Measurements from ENCODE around the gene ARHGEF1. TPM values are rescaled to one million over a fixed set of nuclear protein-coding genes. Genes with fewer than 3 reads are reported as not detected.
A peak's percentile ranks its signal among the peaks of the same experiment; 100 is the strongest.

The ARHGEF1 gene, protein sequence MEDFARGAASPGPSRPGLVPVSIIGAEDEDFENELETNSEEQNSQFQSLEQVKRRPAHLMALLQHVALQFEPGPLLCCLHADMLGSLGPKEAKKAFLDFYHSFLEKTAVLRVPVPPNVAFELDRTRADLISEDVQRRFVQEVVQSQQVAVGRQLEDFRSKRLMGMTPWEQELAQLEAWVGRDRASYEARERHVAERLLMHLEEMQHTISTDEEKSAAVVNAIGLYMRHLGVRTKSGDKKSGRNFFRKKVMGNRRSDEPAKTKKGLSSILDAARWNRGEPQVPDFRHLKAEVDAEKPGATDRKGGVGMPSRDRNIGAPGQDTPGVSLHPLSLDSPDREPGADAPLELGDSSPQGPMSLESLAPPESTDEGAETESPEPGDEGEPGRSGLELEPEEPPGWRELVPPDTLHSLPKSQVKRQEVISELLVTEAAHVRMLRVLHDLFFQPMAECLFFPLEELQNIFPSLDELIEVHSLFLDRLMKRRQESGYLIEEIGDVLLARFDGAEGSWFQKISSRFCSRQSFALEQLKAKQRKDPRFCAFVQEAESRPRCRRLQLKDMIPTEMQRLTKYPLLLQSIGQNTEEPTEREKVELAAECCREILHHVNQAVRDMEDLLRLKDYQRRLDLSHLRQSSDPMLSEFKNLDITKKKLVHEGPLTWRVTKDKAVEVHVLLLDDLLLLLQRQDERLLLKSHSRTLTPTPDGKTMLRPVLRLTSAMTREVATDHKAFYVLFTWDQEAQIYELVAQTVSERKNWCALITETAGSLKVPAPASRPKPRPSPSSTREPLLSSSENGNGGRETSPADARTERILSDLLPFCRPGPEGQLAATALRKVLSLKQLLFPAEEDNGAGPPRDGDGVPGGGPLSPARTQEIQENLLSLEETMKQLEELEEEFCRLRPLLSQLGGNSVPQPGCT
- total RNA-seq, result 100 to 1,000 TPM in 1 of 2 donors, 10 to 100 TPM in 1; 89.9 to 116 TPM
- polyA plus RNA-seq (2013, experiment 1 of 2), result 48.7 TPM
- 35.1 TPM for polyA plus RNA-seq (2013, experiment 2 of 2)
- long read RNA-seq, experiment 1, partial matches to known transcripts, result 16 of 22 reads
- long read RNA-seq, experiment 1, other reads (novel, unspliced or antisense), result 4 of 22 reads
- long read RNA-seq, experiment 2, transcript ARHGEF1-203 (29 exons, 3,243 nt), result major isoform, 40 of 118 reads
- long read RNA-seq, experiment 2, transcript ARHGEF1-202 (28 exons, 3,091 nt), result minor isoform, 16 of 118 reads
- long read RNA-seq, experiment 2, transcript ARHGEF1-201 (29 exons, 3,171 nt), result minor isoform, 23 of 118 reads
- long read RNA-seq, experiment 2, partial matches to known transcripts, result 21 of 118 reads
- long read RNA-seq, experiment 2, other reads (novel, unspliced or antisense), result 16 of 118 reads
- long read RNA-seq, experiment 3, transcript ARHGEF1-201 (29 exons, 3,171 nt), result major isoform, 79 of 243 reads
- long read RNA-seq, experiment 3, transcript ARHGEF1-203 (29 exons, 3,243 nt), result minor isoform, 77 of 243 reads
- long read RNA-seq, experiment 3, transcript ARHGEF1-202 (28 exons, 3,091 nt), result minor isoform, 15 of 243 reads
- long read RNA-seq, experiment 3, partial matches to known transcripts, result 33 of 243 reads
- long read RNA-seq, experiment 3, other reads (novel, unspliced or antisense), result 36 of 243 reads
- long read RNA-seq, experiment 4, partial matches to known transcripts, result 0 of 2 reads
- long read RNA-seq, experiment 4, other reads (novel, unspliced or antisense), result 1 of 2 reads

DNA sequence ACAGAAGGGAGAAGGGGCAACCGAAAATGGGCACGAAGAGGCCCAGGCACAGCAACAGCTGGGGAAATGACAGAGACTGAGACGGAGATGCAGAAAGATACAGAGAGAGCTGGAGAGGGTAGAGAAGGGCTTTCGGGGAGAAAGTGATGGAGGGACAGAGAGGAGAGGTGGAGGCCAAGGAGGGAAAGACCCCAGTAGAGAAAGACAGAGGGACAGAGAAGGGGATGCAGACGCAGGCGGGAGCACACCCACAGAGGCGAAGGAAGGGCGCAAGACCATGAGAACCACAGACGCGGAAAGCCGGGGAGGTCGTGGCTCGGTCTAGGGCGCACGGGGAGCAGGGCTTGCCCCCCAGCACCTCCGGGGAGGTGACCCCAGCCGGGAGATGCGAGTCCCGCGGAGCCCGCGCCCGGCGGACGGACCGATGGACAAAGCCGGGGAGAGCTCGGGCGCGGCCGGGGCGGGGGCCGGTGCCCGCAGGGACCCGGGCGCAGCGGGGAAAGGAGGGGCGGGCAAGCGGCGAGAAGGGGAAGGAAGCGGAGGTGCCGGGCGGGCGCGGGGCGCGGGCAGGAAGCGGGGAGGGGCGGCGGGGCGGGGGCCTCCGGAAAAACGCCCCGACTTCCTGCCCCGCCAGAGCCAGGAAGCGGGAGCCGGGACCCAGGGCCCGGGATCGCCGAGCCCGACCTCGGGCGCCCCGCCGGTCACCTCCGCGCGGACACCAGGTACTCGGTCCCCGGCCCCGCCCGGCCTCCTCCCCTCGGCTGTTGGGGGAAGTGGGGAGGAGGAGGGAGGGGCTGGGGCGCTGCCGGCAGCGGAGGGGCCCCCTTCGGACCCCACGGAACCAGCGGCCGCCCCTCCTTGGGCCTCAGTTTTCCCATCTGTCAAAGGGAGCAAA is at the start of gene ARHGEF1:
ARHGEF1 (plus strand) TSS at position 617 of the 895 bp plus-strand sequence. CDS start 4,899 bp downstream, outside the sequence.
- Mint-ChIP-seq H3K27ac (peak within 1 kb of the TSS; percentile 88), H3K4me3 (peak within 1 kb of the TSS; percentile 68), H3K9me3 (no peaks in the 10 kb centered on the region), H3K27me3 (ENCODE audit: insufficient read depth) (peaks cover 40% of the 10 kb centered on the region), H3K4me1 (peaks cover 23% of the 10 kb centered on the region), H3K36me3 (ENCODE audit: low read depth) (no peaks in the 10 kb centered on the region)
- DNase-seq, result peak; percentile 73
- H3K27me3 ChIP-seq (ENCODE audit: control insufficient read depth, insufficient read depth, low read length, poor library complexity, severe bottlenecking), result no peaks in the 10 kb centered on the region
- TF ChIP-seq CTCF (conservative IDR thresholded peaks at IDR 0.05), result no peak
- 5 to 24% methylated on average over 6 to 76 of the region's 80 CpGs for WGBS, 2 experiments (ENCODE audit: insufficient coverage in 1 of 2, insufficient read length in 1 of 2)
- no peaks in the 10 kb centered on the region for H3K9me3 ChIP-seq (ENCODE audit: control insufficient read depth, low read length)
- no peaks in the 10 kb centered on the region for H3K36me3 ChIP-seq (ENCODE audit: control insufficient read depth, insufficient read depth, low read length)
- no peak within 1 kb of the TSS for H3K27ac ChIP-seq (ENCODE audit: low read depth, low read length)
- H3K9ac ChIP-seq (ENCODE audit: extremely low read depth, low read length, poor library complexity, severe bottlenecking), result peak within 1 kb of the TSS; percentile 61
- H3K4me1 ChIP-seq (ENCODE audit: control insufficient read depth, insufficient read depth, low read length), result no peaks in the 10 kb centered on the region
- H3K4me3 ChIP-seq (ENCODE audit: low read length), result peak within 1 kb of the TSS; percentile 90

DNA sequence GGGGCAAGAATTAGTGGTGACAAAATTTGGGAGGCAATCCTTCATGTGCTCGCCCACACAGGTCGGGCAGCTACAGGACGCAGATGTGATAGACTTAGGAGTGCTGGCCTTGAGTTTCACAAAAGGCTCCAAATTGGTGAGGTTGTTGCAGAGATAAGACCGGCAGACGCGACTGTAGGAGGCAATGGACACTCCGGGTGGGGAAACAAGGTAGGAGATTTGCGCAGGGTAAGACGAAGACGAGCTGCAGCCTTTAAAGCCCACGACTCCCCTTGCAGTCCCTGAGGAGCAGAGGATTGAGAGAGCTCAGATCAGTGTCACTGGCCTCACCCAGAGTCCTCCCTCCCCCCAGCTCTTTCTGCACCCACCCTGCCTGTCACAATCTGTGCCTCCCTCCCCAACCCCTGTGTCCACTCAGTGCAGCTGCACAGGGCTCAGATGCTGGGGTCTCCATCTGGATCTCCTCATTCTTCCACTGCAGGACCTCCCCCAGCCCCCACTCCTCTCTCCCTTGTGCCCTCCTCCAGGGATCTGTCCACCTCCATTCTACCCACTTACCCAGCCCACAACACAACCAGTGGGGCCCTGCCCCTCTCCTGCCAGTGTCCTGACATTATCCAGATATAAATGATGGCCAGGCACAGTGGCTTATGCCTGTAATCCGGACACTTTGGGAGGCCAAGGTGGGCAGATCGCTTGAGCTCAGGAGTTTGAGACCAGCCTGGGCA is 44.8 kb upstream of the ARHGEF1 start:
- WGBS, 2 experiments (ENCODE audit: insufficient coverage in 1 of 2, insufficient read length in 1 of 2), result 59 to 72% methylated on average over 8 to 13 of the region's 13 CpGs
- no peaks in the 10 kb centered on the region for H3K4me1 ChIP-seq (ENCODE audit: control insufficient read depth, insufficient read depth, low read length)
- peaks cover 3% of the 10 kb centered on the region for H3K27me3 ChIP-seq (ENCODE audit: control insufficient read depth, insufficient read depth, low read length, poor library complexity, severe bottlenecking)
- H3K36me3 ChIP-seq (ENCODE audit: control insufficient read depth, insufficient read depth, low read length), result no peaks in the 10 kb centered on the region
- no peak overlapping the region for H3K27ac Mint-ChIP-seq
- H3K4me3 ChIP-seq (ENCODE audit: low read length), result no peak overlapping the region
- H3K27ac ChIP-seq (ENCODE audit: low read depth, low read length), result no peak overlapping the region
- no peak for DNase-seq
- no peak for TF ChIP-seq CTCF (conservative IDR thresholded peaks at IDR 0.05)
- no peaks in the 10 kb centered on the region for H3K9me3 ChIP-seq (ENCODE audit: control insufficient read depth, low read length)
- H3K4me3 Mint-ChIP-seq, result no peak overlapping the region
- H3K9ac ChIP-seq (ENCODE audit: extremely low read depth, low read length, poor library complexity, severe bottlenecking), result no peak overlapping the region
- peaks cover 27% of the 10 kb centered on the region for H3K27me3 Mint-ChIP-seq (ENCODE audit: insufficient read depth)
- H3K36me3 Mint-ChIP-seq (ENCODE audit: low read depth), result no peaks in the 10 kb centered on the region
- H3K9me3 Mint-ChIP-seq, result no peaks in the 10 kb centered on the region
- peaks cover 7% of the 10 kb centered on the region for H3K4me1 Mint-ChIP-seq
